Muscle of arm (tissue), 12 donors: ENCODE measurements around the gene CREB5. TPM values are rescaled to one million over a fixed set of nuclear protein-coding genes. Genes with fewer than 3 reads are reported as not detected.

Source experiments
- DNase-seq: peaks from one replicate; pipeline ENCODE4 v3.0.0-alpha.2; 2013
- polyA plus RNA-seq, 12 donors: library from polyadenylated mRNA; unstranded; fragments of 120-200 nt; gene quantifications; one replicate each; pipeline ENCODE4 v1.2.1, GENCODE V29; 2013; ENCODE audit not compliant: insufficient read length in 12 of 12

The CREB5 gene
- polyA plus RNA-seq, 12 donors: 21.9 to 65.7 (median 34.2) TPM

DNA sequence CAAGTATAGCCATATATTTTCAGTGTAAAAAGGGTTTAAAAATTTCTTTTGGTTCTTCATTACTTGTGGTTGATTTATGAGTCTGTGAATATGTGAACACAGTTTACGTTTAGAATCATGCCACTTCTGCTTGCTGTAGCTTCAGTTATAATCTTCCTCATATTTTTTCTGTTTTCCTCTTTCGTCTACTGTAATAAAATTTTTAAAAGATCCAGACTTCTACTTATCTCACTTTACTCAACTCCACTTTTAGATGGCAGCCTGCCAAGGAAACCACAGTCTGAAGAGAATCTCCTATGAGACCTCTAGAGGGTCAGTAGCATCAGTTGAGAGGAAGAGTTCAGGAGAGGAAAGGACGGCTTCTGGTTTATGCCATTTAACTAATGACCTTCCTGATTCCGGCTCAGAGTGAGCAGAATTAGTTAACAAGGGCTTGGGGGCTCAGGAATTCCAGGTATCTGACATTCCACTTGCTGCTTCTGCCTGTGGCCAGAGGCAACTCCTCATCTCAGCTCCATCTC, 21.4 kb downstream of the CREB5 start:
- no peak for DNase-seq

- no peak for DNase-seq
Observed at GRCh38 chr7:28434510-28434909, 22.2 kb downstream of the CREB5 start.

DNA sequence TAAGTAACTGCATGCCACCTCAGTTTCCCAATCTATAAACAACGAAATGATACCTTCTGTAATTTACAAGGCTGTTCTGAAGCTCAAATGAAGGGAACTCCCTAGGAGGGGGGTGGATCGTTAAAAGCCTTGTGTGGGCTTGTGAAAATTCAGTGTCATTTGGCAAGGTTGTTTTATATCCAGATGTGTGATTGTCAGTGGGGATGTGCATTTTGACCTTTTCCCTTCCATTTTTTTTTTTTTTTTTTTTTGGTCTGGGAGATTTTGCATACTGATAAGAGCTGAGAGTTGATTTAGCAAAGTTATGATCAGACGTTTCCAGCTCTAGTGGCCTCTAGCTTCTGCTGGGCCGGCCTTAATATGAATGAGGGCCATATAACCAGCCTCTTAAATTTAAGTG, 22.8 kb downstream of the CREB5 start:
- no peak for DNase-seq

DNA sequence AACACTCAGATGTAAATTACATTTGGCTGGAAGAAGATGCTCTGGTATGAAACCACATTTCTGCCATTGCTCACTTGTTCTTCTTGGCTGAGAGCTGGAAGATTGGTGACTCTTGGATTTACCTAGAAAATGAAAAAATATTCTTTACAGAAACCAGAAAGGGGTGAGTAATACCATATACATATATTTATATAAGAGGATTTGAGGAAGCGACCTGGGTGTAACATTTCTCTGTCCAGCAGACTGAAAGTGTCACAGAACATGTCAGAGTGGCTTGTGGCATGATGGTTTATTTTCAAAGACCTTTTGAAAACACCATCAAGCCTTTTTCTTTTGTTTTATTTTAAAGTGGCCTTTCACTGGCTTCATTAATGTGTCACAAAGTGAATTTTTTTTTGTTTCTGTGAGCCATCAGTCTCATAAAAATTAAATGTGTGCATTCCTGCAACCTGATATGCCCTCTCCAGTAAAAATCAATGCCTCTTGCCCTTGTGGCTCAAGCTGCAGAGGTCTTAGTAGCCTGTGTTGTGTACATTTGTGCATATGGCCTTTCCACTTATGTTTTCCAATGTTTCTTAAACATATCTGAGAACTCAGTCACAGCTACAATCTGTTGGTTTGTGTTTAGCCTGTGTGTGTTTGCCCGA, 23.5 kb downstream of the CREB5 start:
- no peak for DNase-seq

GRCh38 chr7:28440055-28440601, 27.8 kb downstream of the CREB5 start:
- no peak for DNase-seq

- DNase-seq: no peak
Observed at GRCh38 chr7:28442540-28443420, 30.5 kb downstream of the CREB5 start.

GRCh38 chr7:28446131-28446530, 33.8 kb downstream of the CREB5 start:
- no peak for DNase-seq

DNA sequence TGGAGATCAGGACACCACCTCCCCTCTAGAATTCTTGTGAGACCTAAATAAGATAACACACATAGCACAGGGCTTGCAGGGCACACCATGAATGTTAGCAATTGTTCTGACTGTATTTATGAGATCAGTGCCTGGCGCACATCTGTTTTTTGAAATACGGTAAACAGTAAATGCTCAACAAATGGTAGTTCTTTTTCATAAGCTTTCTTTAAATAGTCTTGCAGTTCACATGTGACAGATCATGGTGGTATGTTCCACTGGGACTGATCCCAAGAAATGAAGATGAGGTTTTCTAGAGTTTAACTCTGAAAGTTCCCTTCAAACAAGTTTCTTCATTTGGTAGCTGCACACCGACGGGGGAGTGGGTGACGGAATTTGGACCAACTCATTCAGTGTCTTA, 34.8 kb downstream of the CREB5 start:
- DNase-seq: no peak

- no peak for DNase-seq
Observed at GRCh38 chr7:28448708-28449107, 36.4 kb downstream of the CREB5 start.

- DNase-seq: no peak
Observed at GRCh38 chr7:28452681-28453080, 40.4 kb downstream of the CREB5 start.

DNA sequence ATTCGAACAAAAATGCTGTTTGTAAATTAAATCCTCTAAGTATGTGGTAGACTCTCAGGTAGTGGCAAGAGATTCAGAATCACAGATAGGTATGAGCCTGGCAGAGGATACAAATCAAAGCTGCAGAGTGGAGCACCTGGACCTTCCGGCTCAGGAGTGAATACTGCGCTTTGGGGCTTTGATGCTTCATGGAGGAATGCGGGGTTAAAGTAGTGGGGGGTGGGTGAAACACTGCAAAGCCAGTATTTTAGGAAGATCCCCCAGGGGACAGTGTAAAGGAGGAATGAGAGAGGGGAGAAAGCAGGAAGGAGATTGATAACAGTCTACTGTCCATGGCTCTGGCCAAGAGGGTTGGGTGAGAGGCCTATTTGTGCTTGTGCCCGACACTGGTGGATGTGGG, 43.2 kb downstream of the CREB5 start:
- DNase-seq: no peak

GRCh38 chr7:28456044-28456443, 43.7 kb downstream of the CREB5 start:
- no peak for DNase-seq

- DNase-seq: peak; percentile 40
Observed at GRCh38 chr7:28458732-28459131, 46.4 kb downstream of the CREB5 start.

- no peak for DNase-seq
Observed at GRCh38 chr7:28459306-28459705, 47.0 kb downstream of the CREB5 start.

DNA sequence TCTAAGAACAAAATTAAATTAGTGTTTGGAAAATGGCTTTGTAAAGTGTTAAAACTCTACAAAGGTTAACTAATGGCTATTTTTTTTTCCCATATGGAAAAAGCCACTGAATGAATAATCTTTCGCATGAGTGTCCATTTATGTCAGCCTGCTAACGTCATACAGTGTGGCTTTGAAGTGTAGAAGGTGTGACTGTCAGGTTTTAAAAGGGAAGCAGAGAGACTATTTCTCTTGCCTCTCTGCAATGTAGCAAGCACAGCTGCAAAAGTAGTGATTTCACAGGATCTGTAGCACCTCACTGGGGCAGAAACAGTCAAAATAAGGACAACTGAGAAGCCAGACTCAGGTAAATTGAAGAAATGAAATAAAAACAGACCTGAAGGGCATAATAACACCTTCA, 53.4 kb downstream of the CREB5 start:
- DNase-seq: no peak

DNA sequence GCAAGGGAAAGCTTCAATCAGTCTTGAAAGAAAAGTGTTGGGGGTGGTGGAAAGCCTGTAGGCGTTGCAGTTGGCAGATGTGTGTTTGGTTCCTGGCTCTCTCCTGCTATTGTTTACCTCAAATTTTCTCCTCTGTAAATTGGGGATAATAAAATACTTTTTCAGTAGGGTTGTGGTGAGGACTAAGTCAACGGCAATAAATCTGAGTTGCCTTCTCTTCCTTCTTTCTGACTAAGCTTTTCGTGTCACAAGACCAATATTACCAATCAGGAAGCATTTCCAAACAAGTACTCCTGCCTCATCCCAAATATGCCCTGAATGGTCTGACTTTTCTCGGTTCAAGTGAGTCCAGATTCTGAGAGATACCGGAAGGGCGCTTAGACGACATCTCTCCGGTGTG, 54.0 kb downstream of the CREB5 start:
- DNase-seq: no peak

DNA sequence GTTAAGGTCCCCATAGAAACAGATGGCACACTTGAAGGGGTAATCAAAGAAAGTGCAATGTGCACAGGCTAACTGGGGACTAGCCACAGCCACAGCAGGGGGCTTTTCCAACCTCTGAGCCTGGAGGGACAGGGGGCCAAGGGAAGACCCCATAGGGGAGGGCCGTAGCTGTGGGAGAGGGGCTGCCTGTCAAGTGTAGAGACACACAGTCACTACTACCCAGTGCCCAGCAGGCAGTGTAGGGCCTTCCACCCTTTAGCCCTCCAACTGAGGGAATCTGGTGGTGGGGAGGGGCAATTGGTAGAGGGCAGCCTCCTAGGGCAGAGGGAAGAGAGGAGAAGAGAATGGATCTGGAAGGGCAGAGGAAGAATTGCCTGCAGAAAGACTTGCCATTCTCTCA, 54.6 kb downstream of the CREB5 start:
- DNase-seq: no peak

DNA sequence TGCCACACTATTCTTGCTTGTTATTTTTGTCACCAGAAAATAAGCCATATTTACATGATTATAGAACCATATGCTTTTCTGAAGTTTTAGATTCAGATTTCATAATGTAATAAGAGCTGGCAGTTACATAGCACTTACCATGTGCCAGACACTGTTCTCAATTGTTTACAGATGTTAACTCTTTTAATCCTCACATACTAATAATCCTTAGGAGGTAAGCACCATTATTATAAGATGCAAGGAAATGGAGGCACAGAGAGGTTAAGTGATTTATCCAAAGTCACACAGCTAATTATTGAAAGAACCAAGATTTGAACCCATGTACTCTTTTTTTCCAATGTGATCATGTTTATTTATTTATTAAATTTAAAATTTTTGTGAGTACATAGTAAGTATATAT, 57.2 kb downstream of the CREB5 start:
- DNase-seq: no peak

- DNase-seq: no peak
Observed at GRCh38 chr7:28470344-28470743, 58.0 kb downstream of the CREB5 start.

- no peak for DNase-seq
Observed at GRCh38 chr7:28472332-28472731, 60.0 kb downstream of the CREB5 start.

DNA sequence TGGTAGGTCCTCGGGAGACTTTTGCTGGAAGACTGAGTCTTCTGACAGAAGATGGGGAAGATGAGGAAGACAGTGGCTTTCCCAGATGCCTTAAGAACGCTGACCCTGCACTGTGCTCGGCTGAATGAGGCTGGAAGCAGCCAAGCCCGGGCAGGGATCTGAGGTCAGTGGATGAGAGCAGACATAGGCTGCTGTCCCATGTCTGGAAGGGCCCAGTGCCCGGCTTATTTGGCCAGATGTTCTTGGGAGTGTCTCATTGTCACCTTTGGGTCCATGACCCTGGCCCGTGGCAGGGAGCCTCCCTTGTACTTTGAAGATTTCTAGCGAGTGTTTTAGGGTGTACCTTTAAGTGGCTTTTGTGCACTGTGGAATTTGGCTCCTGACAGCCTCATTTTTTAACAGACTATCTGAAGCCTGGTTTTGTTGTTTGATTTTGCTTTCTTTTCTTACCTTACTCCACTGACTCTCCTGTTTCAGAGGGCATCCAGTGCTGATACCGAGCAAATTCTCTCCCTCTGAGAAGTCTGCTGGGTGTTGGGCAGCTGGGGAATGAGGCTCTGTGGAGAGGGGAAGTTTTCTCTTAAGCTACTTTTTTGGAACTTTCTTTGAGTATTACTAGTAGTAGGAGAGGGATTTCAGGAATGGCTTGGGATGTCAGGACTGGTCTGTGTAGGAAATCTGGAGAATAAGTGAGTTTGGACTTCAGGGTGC, 61.4 kb downstream of the CREB5 start:
- DNase-seq: peak; percentile 57

GRCh38 chr7:28474282-28474638, 61.9 kb downstream of the CREB5 start:
- no peak for DNase-seq
